GM12878 (cell line): ENCODE results near the gene KRTAP4-16. TPM values are rescaled to one million over a fixed set of nuclear protein-coding genes. Genes with fewer than 3 reads are reported as not detected.
"Not testable (repeated sequence)": the region's sequence is repeated elsewhere in the genome, so short reads cannot be mapped to it uniquely, and the experiment has no call there.

Experiments
- ATAC-seq: fragments of 200-7000 bp; cut with Tn5 transposase; 3 replicates; pipeline ENCODE4 v1.9.1; 2020; ENCODE audit warnings: mild to moderate bottlenecking, moderate library complexity
- BruUV-seq: library from RNA; stranded (reverse); fragments of 400-500 nt; replicated peaks from 2 replicates; lab custom pipeline; 2021; lab: Mats Ljungman, UMichigan
- CTCF ChIA-PET: fragments of 300-600 bp; sonication (Branson Sonifier 250); formaldehyde crosslinking; extraction: SDS; loops from one replicate; lab custom pipeline; 2021; ENCODE audit warnings: inconsistent platforms; lab: Yijun Ruan, JAX
- POLR2A ChIA-PET: fragments of 350-600 bp; formaldehyde crosslinking; extraction: SDS; loops from one replicate; lab custom pipeline; 2021; ENCODE audit warnings: inconsistent platforms; lab: Charles Lee
- RAD21 ChIA-PET: fragments of 300-600 bp; sonication (Branson Sonifier 250); formaldehyde crosslinking; loops from one replicate; lab custom pipeline; 2023; ENCODE audit warnings: antibody characterized with exemption; ENCODE audit not compliant: unreplicated experiment; lab: Charles Lee
- SMC1A ChIA-PET: fragments of 300-600 bp; sonication (Branson Sonifier 250); formaldehyde crosslinking; loops from one replicate; lab custom pipeline; 2023; ENCODE audit not compliant: unreplicated experiment, uncharacterized antibody; lab: Charles Lee
- DNase-seq: peaks from one replicate; pipeline ENCODE4 v3.0.0-alpha.2; 2011; ENCODE audit warnings: low read depth, low spot score
- FAIRE-seq: peaks from 3 replicates; lab custom pipeline; 2011; peaks lifted over from hg19 to GRCh38; lab: Jason Lieb, UNC
- H2AFZ ChIP-seq: 2 replicates; pipeline ENCODE4 v1.6.0; 2011; ENCODE audit warnings: low read depth, low read length, control low read depth; ENCODE audit not compliant: control insufficient read depth
- H3K27ac ChIP-seq: 2 replicates; pipeline ENCODE4 v1.5.1; 2011; ENCODE audit warnings: control low read depth; ENCODE audit not compliant: control insufficient read depth, insufficient read depth
- H3K27me3 ChIP-seq, 2 experiments: replicated peaks in 1 of 2; 2 replicates each; pipeline versions ENCODE4 v1.6.0 to v1.6.1; 2011; ENCODE audit warnings: low read length in 1 of 2; ENCODE audit not compliant: control insufficient read depth in 2 of 2, insufficient read depth in 2 of 2
- H3K36me3 ChIP-seq, 2 experiments: 2 replicates each; pipeline ENCODE4 v1.5.1; 2011; ENCODE audit warnings: low read length in 1 of 2; ENCODE audit not compliant: control insufficient read depth in 2 of 2, insufficient read depth in 2 of 2
- H3K4me1 ChIP-seq: 2 replicates; pipeline ENCODE4 v1.6.1; 2011; ENCODE audit warnings: mild to moderate bottlenecking, low read length, moderate library complexity, mixed read lengths; ENCODE audit not compliant: control insufficient read depth, insufficient read depth
- H3K4me2 ChIP-seq: 2 replicates; pipeline ENCODE4 v1.6.0; 2011; ENCODE audit warnings: control low read depth; ENCODE audit not compliant: control insufficient read depth, insufficient read depth
- H3K4me3 ChIP-seq: fragments of 200-600 bp; sonication (generic); 2 replicates; pipeline ENCODE4 v1.5.1; 2016
- H3K79me2 ChIP-seq: 2 replicates; pipeline ENCODE4 v1.6.0; 2011; ENCODE audit warnings: low read length; ENCODE audit not compliant: control insufficient read depth, insufficient read depth
- H3K9ac ChIP-seq: 2 replicates; pipeline ENCODE4 v1.8.0; 2011; ENCODE audit warnings: low read length, control low read depth, mixed read lengths; ENCODE audit not compliant: control insufficient read depth, insufficient read depth
- H3K9me3 ChIP-seq: replicated peaks from 3 replicates; pipeline ENCODE4 v1.5.1; 2011; ENCODE audit warnings: mild to moderate bottlenecking, low read length; ENCODE audit not compliant: control insufficient read depth, insufficient read depth
- H4K20me1 ChIP-seq: 2 replicates; pipeline ENCODE4 v1.6.0; 2011; ENCODE audit not compliant: control insufficient read depth, insufficient read depth
- CBX3 ChIP-seq: fragments of 200-600 bp; sonication (generic); IDR thresholded peaks from 2 replicates; pipeline ENCODE4 v1.6.1; 2016; ENCODE audit warnings: low read depth, borderline replicate concordance
- GABPA ChIP-seq: IDR thresholded peaks from 2 replicates; pipeline ENCODE4 v1.6.1; 2014; ENCODE audit warnings: antibody characterized with exemption, low read depth, mild to moderate bottlenecking, inconsistent platforms
- HDGF ChIP-seq: fragments of 450-650 bp; IDR thresholded peaks from 2 replicates; pipeline ENCODE4 v1.6.1; 2016; ENCODE audit warnings: antibody characterized with exemption
- POLR2AphosphoS2 ChIP-seq: IDR thresholded peaks from 2 replicates; pipeline ENCODE4 v1.6.1; 2011; ENCODE audit warnings: low read depth, mild to moderate bottlenecking, low read length, improper control_type of control experiment, moderate library complexity
- STAT3 ChIP-seq: IDR thresholded peaks from 2 replicates; pipeline ENCODE4 v1.6.1; 2011; ENCODE audit warnings: low read depth, low read length, improper control_type of control experiment
- SUZ12 ChIP-seq: fragments of 200-600 bp; sonication (generic); IDR thresholded peaks from one replicate; pipeline ENCODE4 v1.6.1; 2018; ENCODE audit warnings: antibody characterized with exemption, mild to moderate bottlenecking; ENCODE audit not compliant: unreplicated experiment
- TCF7 ChIP-seq: IDR thresholded peaks from 2 replicates; pipeline ENCODE4 v1.6.1; 2014; ENCODE audit warnings: antibody characterized with exemption, borderline replicate concordance
- YBX1 ChIP-seq: fragments of 450-650 bp; IDR thresholded peaks from 2 replicates; pipeline ENCODE4 v1.6.1; 2016; ENCODE audit warnings: antibody characterized with exemption
- WGBS: methylation state at CpG from one replicate; pipeline ENCODE4 v1.1.6; 2016; ENCODE audit warnings: low lambda C conversion rate; ENCODE audit not compliant: insufficient replicate concordance, insufficient coverage; ENCODE audit errors: missing lambda C conversion rate; 5-methylcytosine and 5-hydroxymethylcytosine counted together
- in situ Hi-C: fragments of 300-500 bp; cut with MboI; formaldehyde crosslinking; loops from 9 replicates; pipeline ENCODE4 v1.14.3; 2018; ENCODE audit warnings: mixed read lengths
- intact Hi-C: fragments of 100-400 bp; cut with micrococcal nuclease; formaldehyde crosslinking; loops from one replicate; pipeline ENCODE4 v1.14.2; 2022; ENCODE audit not compliant: unreplicated experiment
- polyA plus RNA-seq, 11 experiments: library from polyadenylated mRNA; depleted of rRNA in 4 of 11; unstranded in 6 of 11; stranded (reverse) in 5 of 11; fragments of >200 nt; fragmentation: Nextera tagmentation in 4 of 11; fragmentation: Illumina TruSeq in 1 of 11; extraction: Ambion mirVana in 4 of 11; extraction: Trizol in 1 of 11; gene quantifications; 1 replicate in 1 of 11; 2 replicates in 10 of 11; pipeline versions ENCODE4 v1.2.1 to v1.2.3, GENCODE V29; 2011 to 2016; ENCODE audit warnings: inconsistent platforms in 2 of 11, missing spikeins in 2 of 11, low read depth in 1 of 11
- total RNA-seq, 4 experiments: library from RNA; depleted of rRNA in 3 of 4; stranded (reverse); fragments of >200 nt in 3 of 4; fragmentation: Illumina TruSeq in 1 of 4; extraction: Trizol in 1 of 4; gene quantifications; 2 replicates each; pipeline versions ENCODE4 v1.2.1 to v1.2.3, GENCODE V29; 2013 to 2021

KRTAP4-16 gene
- total and polyA plus RNA-seq, 10 of the 15 experiments (the other 5 are each of a cell fraction or from before 2014, with no cell fraction given) = not detected

DNA sequence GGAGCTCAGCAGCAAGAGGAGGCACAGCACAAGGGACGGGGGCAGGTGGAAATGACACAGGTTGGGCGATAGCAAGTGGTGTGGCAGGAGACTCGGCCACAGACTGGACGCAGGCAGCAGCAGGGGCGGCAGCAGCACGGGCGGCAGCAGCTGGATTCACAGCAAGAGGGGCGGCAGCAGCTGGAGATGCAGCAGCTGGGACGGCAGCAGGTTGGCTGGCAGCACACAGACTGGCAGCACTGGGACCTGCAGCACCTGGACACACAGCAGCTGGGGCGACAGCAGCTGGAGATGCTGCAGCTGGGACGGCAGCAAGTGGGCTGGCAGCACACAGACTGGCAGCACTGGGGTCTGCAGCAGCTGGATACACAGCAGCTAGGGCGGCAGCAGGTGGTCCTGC, 37.9 kb upstream of the KRTAP4-16 start:
- H3K4me2 ChIP-seq, H3K4me1 ChIP-seq, POLR2A ChIA-PET, H3K4me3 ChIP-seq, RAD21 ChIA-PET, BruUV-seq, H3K27me3 ChIP-seq, H3K9me3 ChIP-seq, H3K36me3 ChIP-seq, H4K20me1 ChIP-seq, SMC1A ChIA-PET, H3K79me2 ChIP-seq, FAIRE-seq, intact Hi-C loops, H3K27ac ChIP-seq, H2AFZ ChIP-seq, DNase-seq, in situ Hi-C loops, ATAC-seq, H3K9ac ChIP-seq, CTCF ChIA-PET: not testable (repeated sequence)
- WGBS = 14% methylated on average over 12 of the region's 12 CpGs

DNA sequence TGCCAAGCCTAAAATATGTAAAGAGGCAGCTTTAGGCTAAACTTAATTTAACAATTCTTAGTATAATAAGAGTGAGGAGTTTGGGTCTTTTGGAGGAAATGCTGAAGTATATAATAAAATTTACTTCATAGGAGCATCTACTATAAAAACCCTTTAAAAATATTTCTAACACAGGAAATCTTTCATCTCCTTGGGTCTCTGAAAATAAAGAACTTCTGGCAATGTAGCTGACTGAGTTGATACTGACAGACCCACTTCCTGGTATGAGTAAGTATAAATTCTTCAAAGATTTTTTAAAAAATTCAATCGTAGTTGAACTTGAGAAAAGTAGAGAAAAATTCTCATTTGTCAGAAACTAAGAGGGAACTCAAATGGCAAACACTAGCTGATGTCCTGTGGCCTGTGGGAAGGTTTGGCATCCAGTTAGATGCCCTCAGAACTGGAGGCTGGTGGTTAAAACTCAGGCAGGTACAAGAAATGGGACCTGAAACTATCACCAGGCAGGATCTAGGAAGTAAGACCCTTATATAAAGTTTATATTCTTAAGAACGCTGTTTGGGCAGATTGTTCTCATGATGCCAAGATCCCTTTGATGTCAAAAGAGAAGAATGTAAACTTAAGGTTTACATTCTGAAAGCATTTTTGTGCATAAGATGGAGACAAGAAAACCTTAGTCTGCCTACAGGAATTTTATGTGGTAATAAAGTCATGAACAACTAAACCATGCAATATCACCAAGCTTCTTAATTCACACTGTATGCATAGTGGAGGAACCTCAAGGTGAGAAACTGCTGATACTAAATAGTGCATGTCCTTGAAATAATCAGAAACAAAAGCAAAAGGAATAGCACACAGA, 32.1 kb upstream of the KRTAP4-16 start:
- H3K9ac ChIP-seq = no peak overlapping the region
- H3K4me3 ChIP-seq = no peak overlapping the region
- H2AFZ ChIP-seq = no peak overlapping the region
- ChIA-PET CTCF (no interaction called here), RAD21 (no interaction called here), POLR2A (no interaction called here), SMC1A (no interaction called here)
- no peaks in the 10 kb centered on the region for H4K20me1 ChIP-seq
- 0% methylated on average over 2 of the region's 2 CpGs for WGBS
- H3K27me3 ChIP-seq = no peaks in the 10 kb centered on the region
- H3K4me1 ChIP-seq = no peaks in the 10 kb centered on the region
- in situ Hi-C loops (no loop called here), intact Hi-C loops (no loop called here)
- no peak overlapping the region for H3K27ac ChIP-seq
- H3K79me2 ChIP-seq = no peaks in the 10 kb centered on the region
- no peak for FAIRE-seq
- H3K9me3 ChIP-seq = no peaks in the 10 kb centered on the region
- ATAC-seq = no peak
- no peak overlapping the region for H3K4me2 ChIP-seq
- no peak for DNase-seq
- TF ChIP-seq CBX3 = no peak
- no peak for TF ChIP-seq SUZ12
- TF ChIP-seq POLR2AphosphoS2 = no peak
- TF ChIP-seq TCF7 = no peak
- no peak for TF ChIP-seq HDGF
- no peak for TF ChIP-seq GABPA
- TF ChIP-seq STAT3 = no peak
- no peak for TF ChIP-seq YBX1
- no peaks in the 10 kb centered on the region for H3K36me3 ChIP-seq
- no TSS peak for BruUV-seq
